Measurements from ENCODE around the gene LMBR1. TPM values are rescaled to one million over a fixed set of nuclear protein-coding genes. Genes with fewer than 3 reads are reported as not detected.
"Not testable (repeated sequence)": the region's sequence is repeated elsewhere in the genome, so short reads cannot be mapped to it uniquely, and the experiment has no call there.

LMBR1 gene
- total and polyA plus RNA-seq, 2 donors (not counting 3 experiments of a cell fraction or from before 2014, with no cell fraction given) = 14.0 to 72.9 TPM

DNA sequence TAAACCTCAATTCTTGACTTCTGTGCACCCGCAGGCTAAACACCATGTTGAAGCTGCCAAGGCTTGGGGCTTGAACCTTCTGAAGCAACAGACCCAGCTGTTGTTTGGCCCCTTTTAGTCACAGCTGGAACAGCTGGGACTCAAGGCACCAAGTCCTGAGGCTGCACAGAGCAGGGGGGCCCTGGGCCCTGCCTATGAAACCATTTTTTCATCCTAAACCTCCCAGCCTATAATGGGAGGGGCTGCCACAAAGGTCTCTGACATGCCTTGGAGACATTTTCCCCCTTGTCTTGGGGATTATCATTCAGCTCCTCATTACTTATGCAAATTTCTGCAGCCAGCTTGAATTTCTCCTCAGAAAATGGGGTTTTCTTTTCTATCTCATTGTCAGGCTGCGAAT is 31.8 kb downstream of the LMBR1 start:
- DNase-seq (ENCODE audit: low read depth, low spot score) (no peak), FAIRE-seq (no peak)
- POLR2A ChIA-PET = no interaction called here
- Histone ChIP-seq H3K4me2 (ENCODE audit: insufficient read depth, low read length) (no peak overlapping the region), H3K4me3 (replicated peaks in 1 of 3; ENCODE audit: insufficient read depth in 1 of 3, low read depth in 1 of 3, low read length in 3 of 3) (no peak overlapping the region), H3K27me3 (ENCODE audit: control insufficient read depth in 2 of 2, insufficient read depth in 2 of 2, low read length in 2 of 2) (no peaks in the 10 kb centered on the region), H3K9me3 (replicated peaks; ENCODE audit: control insufficient read depth, insufficient read depth, low read length) (no peaks in the 10 kb centered on the region), H3K27ac (ENCODE audit: insufficient read depth, low read depth, low read length) (no peak overlapping the region), H2AFZ (ENCODE audit: low read depth, low read length) (no peak overlapping the region), H3K36me3 (ENCODE audit: control insufficient read depth in 2 of 2, extremely low read depth in 1 of 2, insufficient read depth in 2 of 2, low read length in 2 of 2) (no peaks in the 10 kb centered on the region), H3K9me1 (replicated peaks; ENCODE audit: control insufficient read depth, extremely low read depth, insufficient read depth, low read length) (no peaks in the 10 kb centered on the region), H3K9ac (replicated peaks; ENCODE audit: extremely low read depth, insufficient read depth, low read length) (no peak overlapping the region), H3K79me2 (ENCODE audit: control insufficient read depth, insufficient read depth, low read length) (peaks cover 12% of the 10 kb centered on the region), H4K20me1 (replicated peaks; ENCODE audit: control insufficient read depth, extremely low read depth, insufficient read depth, low read length) (peaks cover 2% of the 10 kb centered on the region), H3K4me1 (ENCODE audit: control insufficient read depth, extremely low read depth, insufficient read depth, low read length) (no peaks in the 10 kb centered on the region)
- TF ChIP-seq POLR2A (IDR thresholded peaks at IDR 0.05; ENCODE audit: low read depth, low read length) = no peak
- TF ChIP-seq CTCF (IDR thresholded peaks at IDR 0.05; ENCODE audit: extremely low read depth in 1 of 2, insufficient read depth in 1 of 2, low read depth in 1 of 2, low read length in 2 of 2) = no peak
- TF ChIP-seq GATA2 (IDR thresholded peaks at IDR 0.05; ENCODE audit: insufficient read depth, insufficient read length, low read depth, low read length) = no peak
- no peak for TF ChIP-seq POLR2AphosphoS5 (IDR thresholded peaks at IDR 0.05; ENCODE audit: insufficient read depth, low read depth, low read length)
- no peak for TF ChIP-seq EZH2 (IDR thresholded peaks at IDR 0.05; ENCODE audit: borderline replicate concordance, low read depth, low read length, severe bottlenecking)
- no peak for TF ChIP-seq MAX (IDR thresholded peaks at IDR 0.05; ENCODE audit: insufficient read depth, insufficient read length)
- TF ChIP-seq FOS (IDR thresholded peaks at IDR 0.05; ENCODE audit: borderline replicate concordance, insufficient read depth, low read length) = no peak
- TF ChIP-seq JUN (IDR thresholded peaks at IDR 0.05; ENCODE audit: borderline replicate concordance, insufficient read depth, insufficient read length, low read depth) = no peak
- no peak for TF ChIP-seq MYC (IDR thresholded peaks at IDR 0.05; ENCODE audit: low read depth, low read length)
- dilution Hi-C loops (cut with MboI; ENCODE audit: extremely low pct_ligation_motif_present, low sequenced_read_pairs) = no loop called here
- no TSS peak for BruUV-seq (replicated peaks)
- CTCF ChIA-PET = no interaction called here
- intact Hi-C loops (cut with micrococcal nuclease) = no loop called here

GRCh38 chr7:156860099-156860498 is 32.9 kb downstream of the LMBR1 start:
- BruUV-seq (replicated peaks); H3K27me3 ChIP-seq (ENCODE audit: control insufficient read depth in 2 of 2, insufficient read depth in 2 of 2, low read length in 2 of 2); H3K4me1 ChIP-seq (ENCODE audit: control insufficient read depth, extremely low read depth, insufficient read depth, low read length); intact Hi-C loops (cut with micrococcal nuclease); H3K9ac ChIP-seq (replicated peaks; ENCODE audit: extremely low read depth, insufficient read depth, low read length); H4K20me1 ChIP-seq (replicated peaks; ENCODE audit: control insufficient read depth, extremely low read depth, insufficient read depth, low read length); H3K9me1 ChIP-seq (replicated peaks; ENCODE audit: control insufficient read depth, extremely low read depth, insufficient read depth, low read length); H3K4me3 ChIP-seq (replicated peaks in 1 of 3; ENCODE audit: insufficient read depth in 1 of 3, low read depth in 1 of 3, low read length in 3 of 3); POLR2A ChIA-PET; H3K27ac ChIP-seq (ENCODE audit: insufficient read depth, low read depth, low read length); H2AFZ ChIP-seq (ENCODE audit: low read depth, low read length); H3K9me3 ChIP-seq (replicated peaks; ENCODE audit: control insufficient read depth, insufficient read depth, low read length); H3K4me2 ChIP-seq (ENCODE audit: insufficient read depth, low read length); H3K36me3 ChIP-seq (ENCODE audit: control insufficient read depth in 2 of 2, extremely low read depth in 1 of 2, insufficient read depth in 2 of 2, low read length in 2 of 2); FAIRE-seq; dilution Hi-C loops (cut with MboI; ENCODE audit: extremely low pct_ligation_motif_present, low sequenced_read_pairs); CTCF ChIA-PET; DNase-seq (ENCODE audit: low read depth, low spot score): not testable (repeated sequence)
- peaks cover 11% of the 10 kb centered on the region for H3K79me2 ChIP-seq (ENCODE audit: control insufficient read depth, insufficient read depth, low read length)

All from endothelial cell of umbilical vein (primary cell).